SU-DHL-6 (cell line): ENCODE results near the gene ID2.

Experiments
- H2AFZ ChIP-seq: fragments of 200-600 bp; sonication (generic); 2 replicates; pipeline ENCODE4 v1.6.1; 2014; ENCODE audit warnings: low read depth, mild to moderate bottlenecking, moderate library complexity, mixed read lengths, antibody characterized with exemption, low read length; ENCODE audit not compliant: severe bottlenecking
- H3F3A ChIP-seq: fragments of 200-600 bp; shearing (Covaris generic); 2 replicates; pipeline ENCODE4 v1.6.0; 2016; ENCODE audit warnings: antibody characterized with exemption, mild to moderate bottlenecking; ENCODE audit not compliant: insufficient read depth
- H3K27ac ChIP-seq: fragments of 200-600 bp; sonication (generic); 2 replicates; pipeline ENCODE4 v1.5.1; 2016; ENCODE audit warnings: low read depth, mild to moderate bottlenecking, low read length, moderate library complexity, mixed read lengths
- H3K27me3 ChIP-seq: fragments of 200-600 bp; sonication (generic), shearing (Covaris generic); 2 replicates; pipeline ENCODE4 v1.6.0; 2014; ENCODE audit warnings: mild to moderate bottlenecking, low read length
- H3K36me3 ChIP-seq: fragments of 200-600 bp; sonication (generic); 2 replicates; pipeline ENCODE4 v1.6.1; 2014; ENCODE audit warnings: mild to moderate bottlenecking, low read length, mixed read lengths
- H3K4me2 ChIP-seq: fragments of 300-600, 200-600 bp; shearing (Covaris generic), sonication (generic); 2 replicates; pipeline ENCODE4 v1.6.0; 2014; ENCODE audit warnings: low read length, low read depth, mild to moderate bottlenecking; ENCODE audit not compliant: poor library complexity, severe bottlenecking
- H3K4me3 ChIP-seq: fragments of 200-600 bp; sonication (generic); 2 replicates; pipeline ENCODE4 v1.5.1; 2014; ENCODE audit warnings: antibody characterized with exemption, low read length, mild to moderate bottlenecking, mixed read lengths; ENCODE audit not compliant: insufficient read depth, poor library complexity, severe bottlenecking
- H3K79me2 ChIP-seq: fragments of 200-600 bp; sonication (generic); 2 replicates; pipeline ENCODE4 v1.6.1; 2014; ENCODE audit warnings: mild to moderate bottlenecking, low read length, moderate library complexity; ENCODE audit not compliant: insufficient read depth
- H3K9ac ChIP-seq: fragments of 200-600 bp; sonication (generic); 2 replicates; pipeline ENCODE4 v1.7.0; 2014; ENCODE audit warnings: mild to moderate bottlenecking, low read length
- H3K9me2 ChIP-seq: fragments of 200-600 bp; sonication (generic); replicated peaks from 2 replicates; pipeline ENCODE4 v1.6.1; 2014; ENCODE audit warnings: low read length; ENCODE audit not compliant: insufficient read depth
- H3K9me3 ChIP-seq: fragments of 200-600 bp; sonication (generic); 2 replicates; pipeline ENCODE4 v1.6.1; 2014; ENCODE audit warnings: low read length, mixed read lengths; ENCODE audit not compliant: insufficient read depth
- H4K20me1 ChIP-seq: fragments of 200-600 bp; sonication (generic); 2 replicates; pipeline ENCODE4 v1.6.1; 2014; ENCODE audit warnings: low read depth, mild to moderate bottlenecking, antibody characterized with exemption, low read length, moderate library complexity, mixed read lengths
- EZH2phosphoT487 ChIP-seq: fragments of 200-600 bp; sonication (generic), shearing (Covaris generic); conservative IDR thresholded peaks from 2 replicates; pipeline ENCODE4 v1.6.1; 2018; ENCODE audit warnings: mild to moderate bottlenecking, antibody characterized with exemption, low read length, moderate library complexity, mixed read lengths
- TF ChIP-seq, protein P1 (sequence below): fragments of 200-600 bp; sonication (generic); IDR thresholded peaks from one replicate; pipeline ENCODE4 v1.5.1; 2017; ENCODE audit warnings: antibody characterized with exemption, mild to moderate bottlenecking, low read length, moderate library complexity; ENCODE audit not compliant: insufficient read depth, poor library complexity, severe bottlenecking

ID2 gene

DNA sequence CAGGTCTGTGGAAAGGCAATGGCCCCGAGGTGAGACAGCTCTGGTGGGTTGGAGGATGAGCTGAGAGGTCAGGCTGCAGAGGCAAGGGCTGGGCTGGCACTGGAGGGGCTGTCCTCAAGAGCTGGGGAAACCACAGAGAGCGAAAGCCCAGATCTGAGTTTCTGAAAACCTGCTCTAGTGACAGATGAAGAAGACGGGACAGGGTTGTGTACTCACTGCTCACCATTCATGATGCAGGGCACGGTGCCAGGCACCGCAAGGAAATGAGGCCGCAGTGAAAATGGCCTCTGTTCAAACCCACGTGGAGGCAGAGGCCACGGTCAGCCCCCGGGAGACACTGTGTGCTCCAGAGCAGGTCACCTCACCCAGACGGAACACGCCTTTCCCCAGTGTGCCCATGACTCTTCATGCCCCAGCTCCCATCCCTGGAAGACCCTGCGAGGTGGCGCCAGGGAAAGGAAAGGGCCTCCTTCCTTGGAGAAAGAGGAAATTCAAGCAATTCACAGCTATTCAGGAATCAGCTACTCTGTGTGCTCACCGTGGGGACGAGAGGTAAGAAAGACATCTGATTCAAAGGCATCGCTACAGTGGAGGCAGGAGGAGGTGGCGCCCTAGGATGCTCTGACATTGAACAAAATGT lies 24.3 kb upstream of the ID2 start:
- no peak overlapping the region for H3K4me2 ChIP-seq
- no peaks in the 10 kb centered on the region for H3K27me3 ChIP-seq
- H4K20me1 ChIP-seq: no peaks in the 10 kb centered on the region

DNA sequence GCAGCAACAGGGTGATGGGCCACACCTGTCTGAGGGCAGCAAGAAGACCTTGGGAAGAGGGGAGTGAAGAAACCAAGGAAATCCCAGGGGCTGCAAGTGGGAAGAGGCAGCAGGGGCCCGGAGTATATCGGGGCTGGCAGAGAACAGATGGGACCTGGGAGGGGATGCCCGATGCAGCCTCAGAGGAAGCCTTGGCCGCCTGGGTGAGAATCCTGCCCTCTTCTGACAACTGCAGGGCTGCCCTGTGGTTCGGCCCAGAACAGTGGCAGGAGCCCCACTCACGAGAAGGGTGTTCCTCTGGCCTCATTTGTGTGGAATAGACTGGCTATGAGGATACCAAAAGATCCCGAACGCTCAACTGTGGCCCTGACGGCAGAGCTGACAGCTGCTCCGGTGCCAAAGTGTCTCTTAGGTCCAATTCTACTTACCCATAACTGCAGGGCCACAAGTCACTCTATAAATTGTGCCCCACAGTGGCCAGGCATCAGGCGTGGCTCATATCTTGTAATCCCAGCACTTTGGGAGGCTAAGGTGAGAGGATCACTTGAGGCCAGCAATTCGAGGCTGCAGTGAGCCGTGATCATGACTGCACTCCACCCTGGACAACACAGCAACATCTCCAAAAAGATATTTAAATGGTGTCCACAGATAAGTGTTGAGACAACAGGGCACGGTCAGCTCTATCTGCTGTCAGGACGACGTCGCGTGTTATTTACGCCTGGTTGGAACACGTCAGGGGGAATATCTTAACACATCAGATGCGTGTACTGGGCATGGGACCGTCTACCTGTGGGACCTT lies 23.6 kb upstream of the ID2 start:
- H3K4me2 ChIP-seq: no peak overlapping the region
- no peak overlapping the region for H2AFZ ChIP-seq
- H3K79me2 ChIP-seq: no peaks in the 10 kb centered on the region
- no peaks in the 10 kb centered on the region for H3K9me3 ChIP-seq
- TF ChIP-seq, protein P1, sequence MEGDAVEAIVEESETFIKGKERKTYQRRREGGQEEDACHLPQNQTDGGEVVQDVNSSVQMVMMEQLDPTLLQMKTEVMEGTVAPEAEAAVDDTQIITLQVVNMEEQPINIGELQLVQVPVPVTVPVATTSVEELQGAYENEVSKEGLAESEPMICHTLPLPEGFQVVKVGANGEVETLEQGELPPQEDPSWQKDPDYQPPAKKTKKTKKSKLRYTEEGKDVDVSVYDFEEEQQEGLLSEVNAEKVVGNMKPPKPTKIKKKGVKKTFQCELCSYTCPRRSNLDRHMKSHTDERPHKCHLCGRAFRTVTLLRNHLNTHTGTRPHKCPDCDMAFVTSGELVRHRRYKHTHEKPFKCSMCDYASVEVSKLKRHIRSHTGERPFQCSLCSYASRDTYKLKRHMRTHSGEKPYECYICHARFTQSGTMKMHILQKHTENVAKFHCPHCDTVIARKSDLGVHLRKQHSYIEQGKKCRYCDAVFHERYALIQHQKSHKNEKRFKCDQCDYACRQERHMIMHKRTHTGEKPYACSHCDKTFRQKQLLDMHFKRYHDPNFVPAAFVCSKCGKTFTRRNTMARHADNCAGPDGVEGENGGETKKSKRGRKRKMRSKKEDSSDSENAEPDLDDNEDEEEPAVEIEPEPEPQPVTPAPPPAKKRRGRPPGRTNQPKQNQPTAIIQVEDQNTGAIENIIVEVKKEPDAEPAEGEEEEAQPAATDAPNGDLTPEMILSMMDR: no peak
- H3K9me2 ChIP-seq: no peaks in the 10 kb centered on the region
- H3K4me3 ChIP-seq: no peak overlapping the region
- H3K27ac ChIP-seq: no peak overlapping the region
- no peaks in the 10 kb centered on the region for H4K20me1 ChIP-seq
- no peaks in the 10 kb centered on the region for H3K36me3 ChIP-seq
- no peaks in the 10 kb centered on the region for H3K27me3 ChIP-seq
- H3K9ac ChIP-seq: no peak overlapping the region
- H3F3A ChIP-seq: no peaks in the 10 kb centered on the region

More for the DNA sequence above, 24.3 kb upstream of the ID2 start:
- H3K36me3 ChIP-seq: no peaks in the 10 kb centered on the region
- no peaks in the 10 kb centered on the region for H3K79me2 ChIP-seq
- no peak overlapping the region for H3K4me3 ChIP-seq
- no peak overlapping the region for H3K27ac ChIP-seq
- no peak overlapping the region for H3K9ac ChIP-seq
- no peaks in the 10 kb centered on the region for H3F3A ChIP-seq
- no peaks in the 10 kb centered on the region for H3K9me2 ChIP-seq
- no peaks in the 10 kb centered on the region for H3K9me3 ChIP-seq
- TF ChIP-seq, protein P1: no peak
- no peak for TF ChIP-seq EZH2phosphoT487
- no peak overlapping the region for H2AFZ ChIP-seq

DNA sequence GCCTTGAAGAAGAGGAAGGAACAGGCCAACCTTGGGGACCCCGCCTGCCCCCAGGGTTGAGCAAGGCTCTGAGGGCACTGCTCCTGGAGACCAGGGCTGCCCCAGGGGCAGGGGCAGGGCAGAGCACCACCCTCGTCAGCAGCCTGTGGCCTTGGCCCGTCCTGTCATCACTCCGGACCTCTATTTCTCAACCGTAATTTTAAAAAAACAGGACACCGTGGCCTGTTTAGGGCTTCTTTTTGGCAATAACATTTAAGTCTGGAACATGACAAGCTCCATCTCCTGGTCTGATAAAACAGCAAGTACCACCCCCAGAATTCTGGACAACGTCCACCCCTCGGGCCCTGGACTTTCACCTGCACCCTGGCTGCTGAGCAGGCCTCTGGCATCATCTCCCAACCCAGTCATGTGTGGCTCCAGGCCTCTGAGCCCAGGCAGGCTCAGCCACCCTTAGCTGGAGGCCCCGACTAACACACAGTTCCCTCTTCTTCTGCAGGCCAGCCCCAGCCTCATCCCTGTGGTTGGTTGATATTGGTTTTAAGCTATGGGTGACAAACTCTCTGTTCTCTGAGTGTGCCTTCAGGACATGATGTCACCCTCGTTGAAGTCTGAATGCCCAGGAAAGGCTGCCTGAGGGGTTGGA lies 22.6 kb upstream of the ID2 start:
- TF ChIP-seq, protein P1: no peak
- TF ChIP-seq EZH2phosphoT487: no peak
- Histone ChIP-seq H3K27ac (no peak overlapping the region), H3K79me2 (no peaks in the 10 kb centered on the region), H3K4me3 (no peak overlapping the region), H3K36me3 (no peaks in the 10 kb centered on the region), H3K27me3 (no peaks in the 10 kb centered on the region), H4K20me1 (no peaks in the 10 kb centered on the region), H3K9me2 (no peaks in the 10 kb centered on the region), H3F3A (no peaks in the 10 kb centered on the region), H3K4me2 (no peak overlapping the region), H3K9me3 (no peaks in the 10 kb centered on the region), H3K9ac (no peak overlapping the region), H2AFZ (no peak overlapping the region)
